ENCODE results near the gene CCDC73. TPM values are rescaled to one million over a fixed set of nuclear protein-coding genes. Genes with fewer than 3 reads are reported as not detected.
"Not testable (repeated sequence)": the region's sequence is repeated elsewhere in the genome, so short reads cannot be mapped to it uniquely, and the experiment has no call there.

CCDC73 gene
- polyA plus RNA-seq, 1 donor, result 0.10 TPM

DNA sequence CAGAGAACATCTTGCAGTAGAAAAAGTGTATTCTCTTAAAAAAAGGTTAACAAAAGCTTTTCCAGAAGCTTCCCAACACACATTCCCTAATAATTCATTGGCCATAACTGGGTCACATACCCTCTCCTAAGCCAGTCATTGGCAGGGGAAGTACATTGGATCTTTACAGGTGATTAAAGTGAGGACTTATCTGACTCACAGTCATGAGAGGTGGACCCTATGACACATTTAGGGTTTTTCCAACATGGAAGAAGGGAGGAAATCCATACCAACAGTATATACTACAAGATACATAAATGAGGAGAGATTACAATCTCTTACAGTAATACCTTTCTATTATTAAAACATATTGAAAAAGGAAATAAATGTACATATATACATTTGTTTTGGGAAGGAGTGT lies 72.2 kb downstream of the CCDC73 start:
- no peak overlapping the region for H3K27ac ChIP-seq (ENCODE audit: low read length)
- no peak for DNase-seq
- no peaks in the 10 kb centered on the region for H3K36me3 ChIP-seq (ENCODE audit: control insufficient read depth, insufficient read depth, low read length)
- H3K4me1 ChIP-seq (ENCODE audit: control insufficient read depth, insufficient read depth, low read length), result no peaks in the 10 kb centered on the region
- H3K4me3 ChIP-seq (ENCODE audit: low read length), result no peak overlapping the region
- no peaks in the 10 kb centered on the region for H3K9me3 ChIP-seq (ENCODE audit: control insufficient read depth, low read depth, low read length)
- H3K27me3 ChIP-seq (ENCODE audit: control insufficient read depth, insufficient read depth, low read length), result no peaks in the 10 kb centered on the region

DNA sequence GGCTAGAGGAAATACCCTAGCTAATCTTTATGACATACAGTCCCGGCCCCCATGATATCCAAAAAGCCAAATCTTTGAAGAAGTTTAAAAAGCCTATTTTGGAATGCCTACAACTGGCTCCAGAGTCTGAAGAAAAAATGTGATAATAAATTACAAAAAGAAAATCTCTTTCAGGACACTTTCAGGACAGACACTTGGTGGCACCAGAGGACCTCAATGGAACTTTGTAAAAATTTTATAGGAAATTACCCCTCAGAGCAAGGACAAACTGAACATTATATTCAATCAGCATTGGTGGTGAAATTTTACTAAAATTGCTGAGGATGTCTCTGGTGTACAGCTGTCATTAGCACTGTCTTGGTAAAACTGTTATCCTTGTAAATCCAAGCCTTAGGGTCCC lies 81.0 kb downstream of the CCDC73 start:
- WGBS (ENCODE audit: insufficient coverage, low lambda C conversion rate), result 60% methylated on average over 1 of the region's 1 CpG
- no peaks in the 10 kb centered on the region for H3K36me3 ChIP-seq (ENCODE audit: control insufficient read depth, insufficient read depth, low read length)
- DNase-seq, result no peak

DNA sequence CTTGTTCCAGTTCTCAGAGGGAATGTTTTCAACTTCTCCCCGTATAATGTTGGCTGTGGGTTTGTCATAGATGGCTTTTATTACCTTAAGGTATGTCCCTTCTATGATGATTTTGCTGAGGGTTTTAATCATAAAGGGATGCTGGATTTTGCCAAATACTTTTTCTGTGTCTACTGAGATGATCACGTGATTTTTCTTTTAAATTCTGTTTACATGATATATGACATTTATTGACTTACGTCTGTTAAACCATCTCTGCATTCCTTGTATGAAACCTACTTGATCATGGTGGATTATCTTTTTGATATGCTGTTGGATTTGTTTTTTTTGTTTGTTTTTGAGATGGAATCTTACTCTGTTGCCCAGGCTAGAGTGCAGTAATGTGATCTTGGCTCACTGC lies 85.5 kb downstream of the CCDC73 start:
- not testable (repeated sequence) for DNase-seq
- WGBS (ENCODE audit: insufficient coverage, low lambda C conversion rate), result no CpG with 5 or more reads among the region's 3 CpGs

More for the DNA sequence above, 81.0 kb downstream of the CCDC73 start:
- H3K27me3 ChIP-seq (ENCODE audit: control insufficient read depth, insufficient read depth, low read length), result no peaks in the 10 kb centered on the region
- no peaks in the 10 kb centered on the region for H3K4me1 ChIP-seq (ENCODE audit: control insufficient read depth, insufficient read depth, low read length)
- no peak overlapping the region for H3K4me3 ChIP-seq (ENCODE audit: low read length)
- H3K9me3 ChIP-seq (ENCODE audit: control insufficient read depth, low read depth, low read length), result no peaks in the 10 kb centered on the region
- no peak overlapping the region for H3K27ac ChIP-seq (ENCODE audit: low read length)

DNA sequence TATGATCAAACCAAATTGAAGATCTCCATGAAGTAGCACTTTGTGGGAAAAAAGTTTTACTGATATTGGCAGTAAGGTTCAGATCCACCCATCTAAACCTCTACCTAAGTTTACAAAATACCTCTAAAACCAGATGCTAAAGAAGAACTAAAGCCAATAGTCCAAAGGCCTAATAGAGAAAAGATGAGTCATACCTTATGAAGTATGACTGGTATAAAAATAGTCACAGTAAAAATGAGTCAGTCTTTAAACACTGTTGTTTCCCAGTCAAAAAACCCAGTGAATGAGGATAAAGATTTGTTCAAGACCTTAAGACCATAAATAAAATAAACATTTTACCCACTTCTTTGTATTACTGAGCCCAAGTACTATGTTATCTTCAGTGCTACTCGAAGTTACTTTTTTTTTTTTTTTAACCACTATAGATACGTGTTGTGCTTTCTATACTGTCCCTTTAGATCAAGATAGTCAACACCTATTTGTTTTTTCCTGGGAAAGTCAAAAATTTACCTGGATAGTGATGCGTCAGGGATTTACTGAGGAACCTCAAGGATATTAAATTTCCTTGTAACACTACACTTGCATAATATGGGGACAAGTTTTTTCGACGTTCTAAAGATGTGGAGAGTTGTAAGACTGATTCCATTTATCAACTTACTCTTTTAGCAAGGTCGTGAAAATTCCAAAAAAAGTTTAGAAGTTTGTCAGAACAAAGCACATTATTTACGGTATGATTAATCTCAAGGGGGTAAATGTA lies 87.3 kb downstream of the CCDC73 start:
- Histone ChIP-seq H3K9me3 (ENCODE audit: control insufficient read depth, low read depth, low read length) (peaks cover 11% of the 10 kb centered on the region), H3K36me3 (ENCODE audit: control insufficient read depth, insufficient read depth, low read length) (no peaks in the 10 kb centered on the region), H3K4me3 (ENCODE audit: low read length) (no peak overlapping the region), H3K4me1 (ENCODE audit: control insufficient read depth, insufficient read depth, low read length) (no peaks in the 10 kb centered on the region), H3K27ac (ENCODE audit: low read length) (no peak overlapping the region), H3K27me3 (ENCODE audit: control insufficient read depth, insufficient read depth, low read length) (no peaks in the 10 kb centered on the region)
- DNase-seq, result no peak
- 64% methylated on average over 3 of the region's 7 CpGs for WGBS (ENCODE audit: insufficient coverage, low lambda C conversion rate)

More for the DNA sequence above, 85.5 kb downstream of the CCDC73 start:
- H3K4me3 ChIP-seq (ENCODE audit: low read length); H3K36me3 ChIP-seq (ENCODE audit: control insufficient read depth, insufficient read depth, low read length); H3K4me1 ChIP-seq (ENCODE audit: control insufficient read depth, insufficient read depth, low read length); H3K27me3 ChIP-seq (ENCODE audit: control insufficient read depth, insufficient read depth, low read length); H3K27ac ChIP-seq (ENCODE audit: low read length): not testable (repeated sequence)
- peaks cover 11% of the 10 kb centered on the region for H3K9me3 ChIP-seq (ENCODE audit: control insufficient read depth, low read depth, low read length)

DNA sequence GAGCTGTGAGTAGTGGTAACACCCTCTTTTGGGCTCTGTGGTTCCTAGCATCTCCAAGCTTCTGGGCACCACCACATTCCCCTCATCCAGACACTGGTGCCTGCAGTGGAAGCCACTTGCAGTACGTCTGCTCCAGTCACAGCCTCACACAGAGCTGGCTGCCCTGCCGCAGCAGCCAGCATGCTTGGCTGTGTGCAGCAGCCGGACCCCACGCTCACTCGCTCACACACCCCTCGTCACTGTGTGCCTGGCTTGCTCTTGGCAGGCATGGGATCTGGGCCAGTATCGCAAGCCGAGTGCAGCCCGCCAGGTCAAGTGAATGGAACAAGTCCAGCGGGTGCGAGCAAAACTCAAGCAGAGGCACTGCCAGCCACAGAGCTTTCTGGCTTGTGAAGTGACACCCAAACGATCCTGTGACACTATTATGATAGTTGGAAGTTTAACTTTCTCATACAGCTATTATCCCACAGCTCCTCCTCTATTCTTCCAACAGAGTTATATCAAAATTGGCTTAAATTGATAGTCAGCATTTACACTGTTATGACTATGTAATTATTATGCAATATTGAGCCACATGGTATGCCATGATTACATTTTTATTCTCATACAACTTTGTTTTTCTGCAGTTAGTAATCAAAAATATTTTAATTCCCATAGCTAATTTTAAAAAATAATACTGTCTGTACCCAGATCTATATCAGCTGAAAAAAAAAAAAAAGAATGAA lies 89.0 kb downstream of the CCDC73 start:
- Histone ChIP-seq H3K4me1 (ENCODE audit: control insufficient read depth, insufficient read depth, low read length) (no peaks in the 10 kb centered on the region), H3K9me3 (ENCODE audit: control insufficient read depth, low read depth, low read length) (peaks cover 11% of the 10 kb centered on the region), H3K4me3 (ENCODE audit: low read length) (no peak overlapping the region), H3K27me3 (ENCODE audit: control insufficient read depth, insufficient read depth, low read length) (no peaks in the 10 kb centered on the region), H3K36me3 (ENCODE audit: control insufficient read depth, insufficient read depth, low read length) (no peaks in the 10 kb centered on the region), H3K27ac (ENCODE audit: low read length) (no peak overlapping the region)
- WGBS (ENCODE audit: insufficient coverage, low lambda C conversion rate), result no CpG with 5 or more reads among the region's 12 CpGs
- DNase-seq, result no peak

DNA sequence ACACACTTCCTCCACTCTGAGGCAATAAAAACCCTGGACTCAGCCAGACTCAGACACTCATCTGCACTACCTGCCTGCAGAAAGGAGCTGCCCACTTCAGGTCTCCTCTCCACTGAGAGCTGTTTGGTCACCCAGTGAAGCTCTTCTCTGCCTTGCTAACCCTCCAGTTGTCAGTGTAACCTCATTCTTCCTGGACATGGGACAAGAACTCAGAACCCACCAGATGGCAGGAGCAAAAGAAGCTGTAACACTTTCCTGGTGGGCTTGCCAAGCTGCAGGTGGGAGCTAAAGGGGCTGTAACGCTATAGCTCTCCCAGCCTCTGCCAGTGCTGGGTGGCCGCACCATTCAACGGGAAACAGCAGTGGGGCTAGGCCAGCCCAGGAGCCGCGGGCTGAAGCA lies 89.7 kb downstream of the CCDC73 start:
- Histone ChIP-seq H3K27me3 (ENCODE audit: control insufficient read depth, insufficient read depth, low read length) (no peaks in the 10 kb centered on the region), H3K27ac (ENCODE audit: low read length) (no peak overlapping the region), H3K36me3 (ENCODE audit: control insufficient read depth, insufficient read depth, low read length) (no peaks in the 10 kb centered on the region), H3K9me3 (ENCODE audit: control insufficient read depth, low read depth, low read length) (peaks cover 11% of the 10 kb centered on the region), H3K4me3 (ENCODE audit: low read length) (no peak overlapping the region), H3K4me1 (ENCODE audit: control insufficient read depth, insufficient read depth, low read length) (no peaks in the 10 kb centered on the region)
- WGBS (ENCODE audit: insufficient coverage, low lambda C conversion rate), result no CpG with 5 or more reads among the region's 5 CpGs
- DNase-seq, result no peak

DNA sequence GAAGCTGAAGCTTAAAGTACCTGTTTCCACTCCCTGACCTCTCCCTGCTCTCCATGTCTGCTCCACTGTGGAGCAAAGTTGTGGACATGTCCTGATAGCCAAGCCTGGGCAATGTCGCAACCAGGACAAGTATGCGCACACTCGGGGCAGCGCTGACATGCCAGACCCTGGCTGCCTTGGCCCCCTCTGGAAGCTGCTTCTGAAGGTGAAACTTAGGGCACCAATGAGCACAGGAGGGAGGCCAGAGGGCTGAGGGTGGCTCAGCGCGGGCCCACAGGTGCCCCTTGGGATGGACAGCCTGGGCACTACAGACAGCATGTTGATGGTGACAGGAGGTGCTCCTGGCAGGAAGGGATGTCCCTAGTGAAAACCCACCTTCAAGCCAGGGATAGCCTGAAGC lies 90.2 kb downstream of the CCDC73 start:
- no peaks in the 10 kb centered on the region for H3K27me3 ChIP-seq (ENCODE audit: control insufficient read depth, insufficient read depth, low read length)
- H3K27ac ChIP-seq (ENCODE audit: low read length), result no peak overlapping the region
- WGBS (ENCODE audit: insufficient coverage, low lambda C conversion rate), result no CpG with 5 or more reads among the region's 6 CpGs
- H3K4me1 ChIP-seq (ENCODE audit: control insufficient read depth, insufficient read depth, low read length), result no peaks in the 10 kb centered on the region
- no peak for DNase-seq
- H3K4me3 ChIP-seq (ENCODE audit: low read length), result no peak overlapping the region
- no peaks in the 10 kb centered on the region for H3K36me3 ChIP-seq (ENCODE audit: control insufficient read depth, insufficient read depth, low read length)
- peaks cover 11% of the 10 kb centered on the region for H3K9me3 ChIP-seq (ENCODE audit: control insufficient read depth, low read depth, low read length)

DNA sequence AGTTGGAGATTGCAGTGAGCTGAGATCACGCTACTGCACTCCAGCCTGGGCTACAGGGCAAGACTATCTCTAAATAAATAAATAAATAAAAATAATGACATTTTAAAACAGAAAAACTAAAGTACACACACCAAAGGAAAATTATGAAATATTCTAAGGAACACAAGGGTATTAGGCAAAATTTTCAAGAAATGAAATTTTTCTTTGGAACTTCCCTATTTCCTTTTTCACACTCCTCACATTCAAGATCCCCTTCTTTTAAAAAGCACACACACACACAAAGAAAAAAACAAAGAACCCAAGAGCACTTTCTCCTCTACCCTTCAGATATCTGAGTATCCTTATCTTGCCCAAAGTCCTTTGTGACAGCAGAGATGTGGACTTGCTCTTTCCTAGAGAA lies 92.8 kb downstream of the CCDC73 start:
- DNase-seq, result no peak
- Histone ChIP-seq H3K4me1 (ENCODE audit: control insufficient read depth, insufficient read depth, low read length) (no peaks in the 10 kb centered on the region), H3K27me3 (ENCODE audit: control insufficient read depth, insufficient read depth, low read length) (no peaks in the 10 kb centered on the region), H3K9me3 (ENCODE audit: control insufficient read depth, low read depth, low read length) (peaks cover 11% of the 10 kb centered on the region), H3K36me3 (ENCODE audit: control insufficient read depth, insufficient read depth, low read length) (no peaks in the 10 kb centered on the region), H3K4me3 (ENCODE audit: low read length) (no peak overlapping the region), H3K27ac (ENCODE audit: low read length) (no peak overlapping the region)
- WGBS (ENCODE audit: insufficient coverage, low lambda C conversion rate), result 86% methylated on average over 1 of the region's 1 CpG

DNA sequence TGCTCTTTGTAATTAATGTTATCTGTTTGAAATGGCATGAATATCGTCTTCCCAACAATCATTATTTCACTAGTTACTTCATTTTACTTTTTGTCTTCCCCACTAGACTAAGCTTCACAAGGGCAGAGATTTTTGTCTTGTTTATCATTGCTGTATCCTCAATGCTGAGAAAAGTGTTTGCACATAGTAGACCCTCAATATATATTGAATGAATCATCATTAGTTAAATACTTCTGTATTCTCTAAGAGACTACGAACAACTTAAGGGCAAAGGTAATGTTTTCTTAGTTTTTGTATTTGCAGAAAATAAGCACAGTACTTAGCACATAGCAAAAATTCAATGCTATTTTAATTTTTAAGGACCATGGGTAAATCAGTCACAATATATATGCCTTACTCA lies 95.9 kb downstream of the CCDC73 start:
- WGBS (ENCODE audit: insufficient coverage, low lambda C conversion rate), result 46% methylated on average over 2 of the region's 2 CpGs
- no peaks in the 10 kb centered on the region for H3K4me1 ChIP-seq (ENCODE audit: control insufficient read depth, insufficient read depth, low read length)
- H3K27me3 ChIP-seq (ENCODE audit: control insufficient read depth, insufficient read depth, low read length), result no peaks in the 10 kb centered on the region
- no peak overlapping the region for H3K27ac ChIP-seq (ENCODE audit: low read length)
- no peak overlapping the region for H3K4me3 ChIP-seq (ENCODE audit: low read length)
- no peaks in the 10 kb centered on the region for H3K9me3 ChIP-seq (ENCODE audit: control insufficient read depth, low read depth, low read length)
- no peak for DNase-seq
- H3K36me3 ChIP-seq (ENCODE audit: control insufficient read depth, insufficient read depth, low read length), result no peaks in the 10 kb centered on the region

DNA sequence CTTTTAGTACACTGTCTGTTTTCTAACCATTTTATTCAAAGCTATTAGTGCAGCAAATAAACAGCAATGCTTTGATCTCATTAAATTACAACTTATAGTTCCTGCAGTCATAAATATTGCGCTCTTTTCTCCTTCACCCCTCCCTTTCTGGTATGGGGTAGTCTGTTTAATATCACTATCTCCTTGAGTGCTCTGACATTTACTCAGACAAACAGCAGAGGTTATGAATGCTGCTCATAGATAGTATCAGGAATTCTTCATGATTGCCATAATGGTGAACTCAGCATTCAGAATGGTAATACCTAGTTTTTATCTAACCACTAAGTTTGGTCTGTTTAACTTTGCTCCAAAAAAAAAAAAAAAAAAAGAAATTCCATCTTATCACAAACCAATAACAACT lies 123.4 kb downstream of the CCDC73 start:
- no peak overlapping the region for H3K4me3 ChIP-seq (ENCODE audit: low read length)
- H3K36me3 ChIP-seq (ENCODE audit: control insufficient read depth, insufficient read depth, low read length), result no peaks in the 10 kb centered on the region
- DNase-seq, result no peak
- no peaks in the 10 kb centered on the region for H3K9me3 ChIP-seq (ENCODE audit: control insufficient read depth, low read depth, low read length)
- H3K27ac ChIP-seq (ENCODE audit: low read length), result no peak overlapping the region
- no CpG with 5 or more reads among the region's 1 CpG for WGBS (ENCODE audit: insufficient coverage, low lambda C conversion rate)
- no peaks in the 10 kb centered on the region for H3K27me3 ChIP-seq (ENCODE audit: control insufficient read depth, insufficient read depth, low read length)
- no peaks in the 10 kb centered on the region for H3K4me1 ChIP-seq (ENCODE audit: control insufficient read depth, insufficient read depth, low read length)

DNA sequence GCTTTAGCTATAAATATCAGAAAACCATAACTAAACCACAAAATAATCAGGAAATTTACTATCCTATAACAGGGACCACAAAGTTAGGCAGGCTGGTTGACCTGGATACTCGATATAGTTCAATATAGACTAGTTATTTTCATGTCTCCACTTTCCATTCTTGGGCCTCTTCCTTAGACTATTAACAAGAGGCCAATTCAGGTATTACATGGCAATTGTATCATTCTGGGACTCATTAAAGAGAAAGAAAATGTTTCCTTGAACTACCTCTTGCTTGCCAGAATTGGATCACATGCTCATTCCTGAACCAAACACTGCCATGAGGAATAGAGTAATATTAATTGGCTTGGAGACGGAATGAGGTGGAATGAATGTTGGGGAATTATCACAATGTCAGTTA lies 134.8 kb downstream of the CCDC73 start:
- Histone ChIP-seq H3K36me3 (ENCODE audit: control insufficient read depth, insufficient read depth, low read length) (no peaks in the 10 kb centered on the region), H3K4me3 (ENCODE audit: low read length) (no peak overlapping the region), H3K27ac (ENCODE audit: low read length) (no peak overlapping the region), H3K4me1 (ENCODE audit: control insufficient read depth, insufficient read depth, low read length) (no peaks in the 10 kb centered on the region), H3K9me3 (ENCODE audit: control insufficient read depth, low read depth, low read length) (no peaks in the 10 kb centered on the region), H3K27me3 (ENCODE audit: control insufficient read depth, insufficient read depth, low read length) (no peaks in the 10 kb centered on the region)
- WGBS (ENCODE audit: insufficient coverage, low lambda C conversion rate), result no CpG with 5 or more reads among the region's 2 CpGs
- DNase-seq, result no peak

Measured in large intestine (tissue), 3 donors.